Measurements from ENCODE around the gene ARHGEF37. TPM values are rescaled to one million over a fixed set of nuclear protein-coding genes. Genes with fewer than 3 reads are reported as not detected.
A peak's percentile ranks its signal among the peaks of the same experiment; 100 is the strongest.

ARHGEF37 gene
- polyA plus RNA-seq, 4 donors: 5.3 to 6.9 (median 5.8) TPM

DNA sequence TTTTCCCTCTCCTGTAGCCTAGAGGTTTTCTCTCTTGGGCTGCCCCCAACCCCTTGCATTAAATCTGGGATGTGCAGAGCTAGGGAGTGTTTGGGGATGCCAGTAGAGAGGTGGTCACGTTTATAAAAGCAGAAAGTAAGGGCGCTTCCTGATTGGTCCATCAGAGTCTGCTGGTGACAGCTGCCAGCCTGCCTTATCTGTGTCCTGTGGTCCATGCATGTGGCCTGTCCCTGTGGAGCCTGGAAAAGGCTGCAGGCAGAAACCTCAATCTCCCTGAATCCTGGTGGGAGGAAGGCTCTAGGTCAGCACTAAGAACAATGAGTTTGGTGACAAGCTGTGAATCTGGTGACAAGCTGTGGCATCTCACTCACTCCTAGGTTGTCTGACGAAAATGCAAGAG is 42.2 kb downstream of the ARHGEF37 start:
- DNase-seq (ENCODE audit: low read depth in 4 of 4, low spot score in 3 of 4): no peak

DNA sequence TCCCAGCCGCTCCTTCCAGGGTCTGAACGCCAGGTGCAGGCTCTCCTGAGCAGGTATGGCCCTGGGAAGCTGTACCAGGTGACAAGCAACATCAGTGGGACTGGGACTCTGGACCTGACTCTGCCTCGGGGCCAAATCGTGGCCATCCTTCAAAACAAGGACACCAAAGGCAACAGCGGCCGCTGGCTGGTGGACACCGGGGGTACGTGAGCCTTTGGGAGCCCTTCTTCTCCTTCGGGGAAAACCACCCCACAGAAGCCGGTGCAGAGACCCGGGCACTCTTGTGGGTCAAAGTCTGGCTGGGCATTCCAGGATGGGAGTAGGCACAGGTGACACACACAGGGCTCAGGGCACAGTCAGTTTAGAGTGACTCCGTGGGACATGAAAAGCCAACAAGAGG is 45.8 kb downstream of the ARHGEF37 start:
- no peak for DNase-seq (ENCODE audit: low read depth in 4 of 4, low spot score in 3 of 4)

DNA sequence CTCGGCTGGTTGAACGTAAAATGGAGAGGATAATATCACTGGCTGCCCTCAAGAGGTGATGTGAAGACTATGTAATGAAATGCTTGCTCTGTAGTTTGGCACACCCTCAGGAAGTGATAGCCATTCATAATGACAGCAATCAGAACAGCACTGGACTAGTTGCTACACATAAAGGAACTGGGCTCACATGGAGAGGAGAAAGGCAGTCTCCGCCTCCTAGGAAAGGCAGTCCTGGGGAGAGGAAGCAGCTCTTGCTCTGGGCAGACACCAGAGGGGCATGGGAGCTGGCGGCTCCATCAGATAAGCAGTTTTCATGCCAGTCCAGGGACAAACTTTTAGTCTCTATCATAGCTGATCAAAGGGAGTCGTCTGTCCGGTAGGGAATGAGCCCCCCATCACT is 46.9 kb downstream of the ARHGEF37 start:
- DNase-seq (ENCODE audit: low read depth in 4 of 4, low spot score in 3 of 4): no peak

DNA sequence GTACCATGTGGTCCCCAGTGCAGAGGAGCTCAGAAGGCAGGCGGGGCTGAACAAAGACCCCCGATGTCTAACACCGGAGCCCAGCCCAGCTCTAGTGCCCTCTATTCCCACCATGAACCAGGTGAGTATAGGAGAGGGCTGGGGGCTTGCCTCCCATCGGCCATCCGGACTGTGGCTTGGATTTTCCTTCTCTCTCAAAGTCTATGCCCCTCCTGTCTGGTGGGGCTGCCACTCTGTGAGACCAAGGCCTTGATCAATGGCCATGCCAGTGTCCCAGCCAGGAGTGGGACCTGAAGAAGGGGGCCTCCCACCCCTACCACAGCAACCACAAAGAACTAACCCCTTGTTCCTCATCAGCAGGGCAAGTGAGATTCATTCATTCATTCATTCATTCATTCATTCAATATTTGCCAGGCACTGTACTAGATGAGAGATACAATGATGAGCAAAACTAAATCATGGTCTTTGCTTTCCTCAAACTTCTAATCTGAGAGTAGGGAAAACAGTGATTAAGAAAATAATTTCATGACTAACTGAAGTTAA is 47.6 kb downstream of the ARHGEF37 start:
- no peak for DNase-seq (ENCODE audit: low read depth in 4 of 4, low spot score in 3 of 4)

DNA sequence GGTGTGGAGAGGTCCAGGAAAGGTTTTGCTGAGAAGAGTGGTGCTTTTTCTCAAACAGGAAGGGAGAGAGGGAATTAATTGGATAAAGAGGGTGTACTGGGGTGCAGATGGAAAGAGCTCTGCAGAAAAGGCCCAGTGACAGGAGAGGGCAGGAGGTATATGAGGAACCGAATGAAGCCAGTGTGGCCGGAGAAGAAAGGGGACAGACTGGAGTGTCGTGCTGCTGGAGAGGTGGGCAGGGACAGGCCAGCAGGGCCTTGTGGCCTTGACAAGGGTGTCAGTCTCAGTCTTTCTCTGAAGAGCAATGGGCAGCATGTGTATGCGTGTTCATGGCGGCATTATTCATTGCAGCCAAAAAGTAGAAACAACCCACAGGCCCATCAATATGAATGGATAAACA is 48.1 kb downstream of the ARHGEF37 start:
- no peak for DNase-seq (ENCODE audit: low read depth in 4 of 4, low spot score in 3 of 4)

DNA sequence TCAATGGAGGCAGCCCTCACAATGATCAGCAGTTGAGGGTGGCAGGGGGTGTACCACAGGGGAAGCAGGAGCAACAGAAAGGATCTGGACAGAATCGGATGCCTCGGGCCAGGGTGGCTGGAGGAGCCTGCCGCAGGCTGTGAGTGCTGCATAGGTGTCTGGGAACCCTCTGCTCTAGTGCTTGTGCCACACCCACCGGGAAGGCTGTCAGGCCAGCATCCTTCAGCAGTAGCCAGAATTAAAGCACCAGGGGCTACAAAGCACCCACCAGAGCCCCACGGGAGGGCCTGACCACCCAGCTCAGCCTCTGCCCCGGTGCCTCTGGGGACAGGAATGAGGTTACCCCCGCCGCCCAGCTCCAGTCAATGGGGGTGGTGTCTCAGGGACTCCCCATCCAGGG is 49.0 kb downstream of the ARHGEF37 start:
- no peak for DNase-seq (ENCODE audit: low read depth in 4 of 4, low spot score in 3 of 4)

DNA sequence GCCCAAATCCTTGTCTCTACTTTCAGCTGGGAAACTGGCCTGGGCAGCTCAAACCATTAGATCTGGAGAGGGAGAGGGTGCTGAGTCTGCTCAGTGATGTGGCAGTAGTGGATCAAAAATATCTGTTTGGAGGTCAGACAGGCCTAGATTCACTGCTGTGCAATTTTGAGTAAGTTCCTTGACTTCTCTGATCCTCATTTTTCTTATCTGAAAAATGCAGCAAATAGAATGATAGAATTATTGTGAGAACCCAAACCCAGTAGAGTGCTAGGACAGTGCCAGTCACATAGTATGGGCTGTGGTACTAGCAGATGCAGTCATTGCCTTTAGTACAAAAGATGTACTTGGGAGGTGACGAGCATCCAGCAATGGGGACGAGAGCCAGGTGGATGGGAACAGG is 50.2 kb downstream of the ARHGEF37 start:
- no peak for DNase-seq (ENCODE audit: low read depth in 4 of 4, low spot score in 3 of 4)

DNA sequence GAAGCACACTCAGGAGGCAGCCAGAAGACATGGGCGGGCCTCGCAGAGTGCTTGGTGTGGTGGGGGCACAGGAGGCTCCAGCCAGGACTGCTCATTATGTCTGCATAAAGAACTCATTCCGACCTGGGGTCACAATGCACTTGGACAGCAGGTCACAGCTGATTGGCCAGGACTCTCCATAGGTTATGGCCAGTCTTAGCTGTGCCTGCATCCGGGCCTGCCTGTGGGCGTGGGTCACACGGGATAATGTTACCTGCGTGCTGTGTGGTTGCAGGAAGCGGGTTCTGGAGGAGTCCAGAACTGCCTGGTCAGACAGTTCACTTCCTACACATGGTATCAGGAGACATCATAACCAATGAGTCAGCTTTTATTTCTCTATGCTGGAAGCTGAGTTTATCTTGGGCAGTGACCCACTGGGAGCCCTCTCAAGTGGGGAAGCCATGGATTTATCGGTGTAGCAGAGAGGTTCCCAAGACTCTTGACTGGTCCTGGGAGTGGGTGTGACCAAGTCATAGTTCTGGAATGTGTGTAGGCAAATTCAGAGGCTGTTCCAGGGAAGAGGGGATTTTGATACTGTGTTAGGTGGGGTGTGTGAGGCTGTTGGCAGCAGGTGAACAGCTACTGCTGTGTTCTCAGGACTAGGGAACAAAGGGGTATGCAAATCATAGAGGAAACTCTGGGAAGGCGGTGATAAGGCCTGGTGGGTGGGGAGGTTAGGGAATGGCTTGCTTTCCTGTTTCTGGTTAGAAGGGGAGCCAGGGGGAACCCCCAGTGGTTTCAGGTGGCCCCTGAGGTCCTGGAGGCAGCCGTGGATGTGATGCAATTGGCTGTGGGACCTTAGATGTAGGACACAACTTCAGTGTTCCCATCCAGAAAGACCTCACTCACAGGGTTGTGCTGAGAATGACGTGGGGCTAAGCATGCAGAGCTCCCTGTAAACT is 51.3 kb downstream of the ARHGEF37 start:
- DNase-seq (ENCODE audit: low read depth in 4 of 4, low spot score in 3 of 4): no peak

DNA sequence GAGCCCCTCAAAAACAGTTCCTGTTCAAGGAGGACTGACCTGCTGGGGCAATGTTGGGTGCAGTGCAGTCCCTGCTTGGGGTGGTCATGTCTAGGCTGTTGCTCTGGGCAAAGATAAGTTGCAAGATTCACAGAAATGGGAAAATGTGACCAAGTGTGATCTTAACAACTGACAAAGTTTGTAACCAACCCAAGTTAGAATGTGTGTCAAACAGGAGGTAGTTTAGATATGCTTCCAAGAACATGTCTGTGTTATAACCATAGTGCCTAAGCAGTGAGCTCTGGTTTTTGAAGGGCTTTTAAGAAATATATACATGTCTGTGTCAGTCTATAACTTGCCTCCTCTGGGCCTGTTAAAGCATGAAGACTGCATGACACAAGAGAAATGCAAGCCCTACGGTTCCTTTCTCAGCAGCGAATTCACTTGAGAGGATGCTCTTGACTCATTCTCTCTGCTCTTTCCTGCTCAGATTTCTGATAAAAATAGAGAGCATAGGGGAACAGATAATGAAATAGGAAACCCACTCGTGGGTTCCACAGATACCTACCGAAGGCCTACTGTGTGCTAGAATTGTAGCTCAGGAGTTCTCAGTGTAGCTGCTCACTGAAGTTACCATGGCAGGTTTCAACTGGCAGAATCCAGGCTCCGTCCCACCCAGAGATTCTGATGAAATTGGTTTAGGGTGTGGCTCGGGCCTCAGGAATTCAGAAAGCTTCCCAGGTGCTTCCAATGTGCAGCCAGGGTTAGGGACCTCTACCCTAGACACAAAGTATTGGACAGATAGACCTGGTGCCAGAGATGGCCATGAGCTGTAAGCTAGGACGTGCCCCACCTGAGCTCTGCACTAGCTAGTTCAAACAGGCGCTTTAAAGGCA is 52.4 kb downstream of the ARHGEF37 start:
- DNase-seq (ENCODE audit: low read depth in 4 of 4, low spot score in 3 of 4): no peak

DNA sequence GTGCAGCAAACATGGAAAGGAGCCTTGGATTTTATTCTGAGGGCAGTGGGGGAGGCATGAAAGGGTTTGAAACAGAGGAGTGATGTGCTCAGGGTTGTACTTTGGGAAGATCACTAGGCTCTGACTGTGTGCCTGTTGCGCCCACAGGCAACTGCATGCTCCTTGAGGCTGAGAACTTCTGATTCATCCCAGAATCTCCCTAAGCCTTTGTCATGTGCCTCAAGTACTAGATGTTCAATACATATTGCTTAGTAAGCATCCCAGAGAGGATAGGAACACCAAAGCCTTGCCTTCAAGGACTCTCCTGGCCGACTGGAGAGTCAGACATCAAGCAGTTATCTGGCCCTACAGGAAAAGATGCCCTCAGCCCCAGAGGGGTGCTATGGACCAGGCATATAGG is 54.1 kb downstream of the ARHGEF37 start:
- DNase-seq (ENCODE audit: low read depth in 4 of 4, low spot score in 3 of 4): no peak

DNA sequence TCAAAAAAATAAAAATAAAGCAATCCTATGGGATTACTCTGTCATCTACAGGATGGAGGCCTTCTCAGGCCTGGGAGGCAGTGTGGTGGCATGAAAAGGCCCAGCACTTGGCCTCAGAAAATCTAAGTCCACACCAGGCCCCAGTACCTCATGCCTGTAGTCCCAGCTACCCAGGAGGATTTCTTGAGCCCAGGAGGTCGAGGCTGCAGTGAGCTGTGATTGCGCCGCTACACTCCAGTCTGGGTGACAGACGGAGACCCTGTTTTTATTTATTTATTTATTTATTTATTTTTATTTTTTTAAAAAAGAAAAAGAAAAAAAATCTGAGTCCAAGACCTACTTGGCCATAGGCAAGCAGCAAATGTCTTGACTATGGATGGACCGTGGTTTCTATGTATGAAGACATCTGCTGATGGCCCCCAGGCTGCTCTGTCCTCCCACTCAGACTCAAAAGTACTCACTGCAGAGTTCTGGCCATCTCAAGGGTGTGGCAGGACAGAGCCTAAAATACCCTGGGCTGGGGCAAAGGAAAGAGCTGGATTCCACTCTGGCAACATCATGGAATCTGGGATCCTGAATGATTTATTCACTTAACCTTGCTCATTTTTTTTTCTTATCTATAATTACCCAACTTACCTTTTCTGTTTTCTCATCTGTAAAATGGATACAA is 55.0 kb downstream of the ARHGEF37 start:
- DNase-seq (ENCODE audit: low read depth in 4 of 4, low spot score in 3 of 4): no peak

DNA sequence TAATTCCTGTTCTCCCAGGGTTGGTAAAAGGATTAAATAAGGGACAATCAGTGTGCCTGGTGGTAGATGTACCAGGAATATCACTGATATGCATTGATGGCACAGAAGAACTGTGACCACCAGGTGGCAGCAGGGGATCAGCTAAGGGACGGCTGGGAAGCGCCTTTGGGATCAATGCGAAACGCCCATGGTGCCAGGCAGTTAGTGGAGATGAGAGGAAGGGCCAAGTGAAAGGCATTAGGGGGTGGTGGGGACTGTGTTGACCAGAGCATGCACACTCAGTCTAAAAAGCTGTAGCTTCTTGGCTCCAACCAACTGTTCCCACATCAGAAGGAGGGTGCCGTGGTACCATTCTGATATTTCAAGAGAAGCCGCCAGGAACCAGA is 55.6 kb downstream of the ARHGEF37 start:
- DNase-seq (ENCODE audit: low read depth in 4 of 4, low spot score in 3 of 4): peak in 1 of 4 donors; percentile 50

DNA sequence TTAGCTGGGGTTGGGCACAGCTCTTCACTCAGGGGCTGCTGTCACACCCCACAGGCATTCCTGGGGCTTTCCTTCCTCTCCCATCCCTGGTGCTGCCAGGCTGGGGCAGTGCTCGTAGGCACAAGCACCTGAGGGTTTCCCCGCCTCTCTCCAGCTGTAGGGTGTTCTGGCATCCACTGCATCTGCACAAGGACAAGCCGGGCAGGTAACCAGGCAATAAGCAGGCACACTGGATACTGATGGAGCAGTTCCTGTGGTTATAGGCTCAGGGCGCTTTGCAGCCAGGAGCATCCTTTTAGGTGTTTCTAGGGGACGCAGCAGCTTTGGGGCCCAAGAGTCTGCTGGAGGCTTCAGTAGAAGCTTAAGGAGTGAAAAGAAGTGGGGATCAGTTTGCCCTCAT is 56.8 kb downstream of the ARHGEF37 start:
- no peak for DNase-seq (ENCODE audit: low read depth in 4 of 4, low spot score in 3 of 4)

DNA sequence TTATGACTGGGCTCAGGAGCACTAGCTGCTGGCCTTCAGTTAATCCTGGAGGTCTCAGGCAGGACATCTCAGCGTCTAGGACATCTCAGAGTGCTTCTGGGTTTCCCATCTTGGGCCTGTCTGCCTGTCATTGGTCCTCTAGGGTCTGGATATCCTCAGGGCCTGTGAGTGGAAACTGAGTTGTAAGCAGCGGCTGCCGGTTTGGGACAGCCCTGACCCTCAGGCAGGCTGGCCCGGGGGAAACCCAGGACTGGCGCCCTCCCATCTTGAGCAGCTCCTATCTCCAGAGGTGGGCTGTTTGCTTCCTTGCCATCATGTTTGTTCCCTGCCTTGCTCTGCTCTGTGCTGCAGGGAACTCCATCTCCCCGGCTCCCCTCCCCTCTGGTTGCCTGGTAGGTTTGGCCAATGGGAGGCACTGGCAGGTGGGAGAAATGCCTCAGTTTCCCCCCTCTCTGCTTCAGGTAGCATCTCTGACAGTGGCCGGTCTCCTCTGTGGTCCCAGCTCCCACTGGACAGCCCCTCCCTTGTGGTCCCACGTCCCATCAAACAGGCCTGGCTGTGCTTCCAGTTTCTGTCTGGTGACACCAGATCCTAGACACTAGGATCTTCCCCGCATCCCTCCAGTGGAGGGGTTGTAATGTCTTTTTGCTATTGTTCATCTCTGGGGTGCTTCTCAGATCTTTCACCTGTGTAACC is 57.4 kb downstream of the ARHGEF37 start:
- DNase-seq (ENCODE audit: low read depth in 4 of 4, low spot score in 3 of 4): no peak

DNA sequence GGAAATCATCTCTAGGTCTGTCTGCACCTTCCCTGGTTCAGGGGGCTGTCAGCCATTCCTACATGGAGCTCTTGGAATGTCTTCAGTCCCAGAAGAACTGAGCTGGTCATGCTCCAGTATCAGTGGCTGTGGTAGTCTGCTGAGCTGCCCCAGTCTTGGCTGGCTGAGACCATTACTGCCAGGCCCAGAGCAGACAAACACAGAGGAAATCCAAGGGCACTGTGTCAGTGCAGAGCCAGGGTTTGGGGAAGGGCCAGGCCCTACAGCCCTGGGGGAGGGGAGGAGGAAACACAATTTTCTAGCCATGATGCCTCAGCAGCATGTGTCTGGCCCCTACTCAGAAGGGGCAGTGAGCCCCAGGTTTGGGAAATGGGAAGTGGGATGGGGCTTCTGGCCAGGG is 58.4 kb downstream of the ARHGEF37 start:
- DNase-seq (ENCODE audit: low read depth in 4 of 4, low spot score in 3 of 4): no peak

DNA sequence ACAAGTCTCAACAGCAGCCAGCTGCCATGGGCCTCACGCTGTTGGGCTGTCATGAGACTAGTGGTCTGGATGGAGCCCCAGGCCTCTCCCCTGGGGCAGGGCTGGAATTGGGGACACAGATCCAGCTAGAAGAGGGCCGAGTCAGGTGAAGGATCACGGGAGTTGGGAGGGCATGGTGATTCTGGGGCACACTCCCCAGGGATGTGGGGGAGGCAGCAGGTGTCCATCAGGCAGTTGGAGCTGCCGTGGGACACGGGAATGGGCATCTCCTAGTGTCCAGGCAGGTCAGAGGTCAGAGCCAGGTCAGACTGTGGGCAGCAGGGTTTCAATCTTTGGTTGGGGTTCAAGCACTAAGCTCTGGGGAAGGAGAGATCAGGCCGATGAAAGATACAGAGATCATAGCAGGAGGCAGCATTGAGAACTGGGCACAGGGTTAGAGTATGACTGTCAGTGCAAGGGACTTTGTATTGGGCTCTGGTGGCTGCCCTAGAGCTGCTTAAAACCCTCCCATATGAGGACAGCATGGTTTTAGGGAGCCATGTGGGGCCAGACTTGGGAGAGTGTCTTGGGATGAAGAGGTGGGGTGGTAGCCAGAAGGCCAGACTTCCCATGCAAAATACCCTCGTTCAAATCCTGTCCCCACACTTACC is 59.2 kb downstream of the ARHGEF37 start:
- no peak for DNase-seq (ENCODE audit: low read depth in 4 of 4, low spot score in 3 of 4)

DNA sequence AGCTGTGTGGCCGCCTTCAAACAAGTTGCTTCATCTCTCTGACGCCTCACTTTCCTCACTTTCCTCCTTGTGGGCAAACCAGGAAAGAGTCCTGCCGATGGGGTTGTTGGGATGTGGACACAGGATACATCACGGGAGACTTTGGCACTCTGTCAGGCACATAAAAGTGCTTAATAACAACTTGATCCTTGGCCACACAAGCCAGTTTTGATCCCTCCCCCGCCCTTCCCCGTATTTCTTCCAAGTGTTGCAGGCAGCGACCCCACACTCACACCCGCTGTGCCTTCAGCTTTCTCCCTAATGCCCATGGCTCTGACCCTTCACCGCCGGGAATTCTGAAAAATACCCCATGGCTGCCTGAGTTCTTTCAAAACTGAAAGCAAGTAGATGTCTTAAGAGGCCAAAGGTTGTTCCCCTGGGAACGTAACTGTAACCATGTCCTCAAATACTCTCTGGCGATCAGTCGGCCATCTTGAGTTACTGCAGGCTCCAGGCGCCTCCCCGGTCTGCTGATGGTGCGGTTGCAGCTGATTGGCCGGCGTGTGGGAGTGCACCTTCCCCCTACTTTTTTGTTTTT is 59.8 kb downstream of the ARHGEF37 start:
- peak in 1 of 4 donors; percentile 56 for DNase-seq (ENCODE audit: low read depth in 4 of 4, low spot score in 3 of 4)

DNA sequence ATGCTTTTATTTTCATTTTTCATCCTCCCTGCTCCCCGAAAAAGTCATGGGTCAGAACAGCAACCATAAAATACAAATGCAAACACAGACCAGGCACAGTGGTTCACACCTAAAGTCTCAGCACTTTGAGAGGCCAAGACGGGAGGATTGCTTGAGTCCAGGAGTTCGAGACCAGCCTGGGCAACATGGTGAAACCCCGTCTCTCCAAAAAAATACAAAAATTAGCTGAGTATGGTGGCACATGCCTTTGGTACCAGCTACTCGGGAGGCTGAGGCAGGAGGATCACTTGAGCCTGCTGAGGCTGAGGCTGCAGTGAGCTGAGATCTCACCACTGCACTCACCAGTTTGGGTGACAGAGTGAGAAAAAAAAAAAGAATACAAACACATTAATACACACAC is 60.3 kb downstream of the ARHGEF37 start:
- DNase-seq (ENCODE audit: low read depth in 4 of 4, low spot score in 3 of 4): no peak

DNA sequence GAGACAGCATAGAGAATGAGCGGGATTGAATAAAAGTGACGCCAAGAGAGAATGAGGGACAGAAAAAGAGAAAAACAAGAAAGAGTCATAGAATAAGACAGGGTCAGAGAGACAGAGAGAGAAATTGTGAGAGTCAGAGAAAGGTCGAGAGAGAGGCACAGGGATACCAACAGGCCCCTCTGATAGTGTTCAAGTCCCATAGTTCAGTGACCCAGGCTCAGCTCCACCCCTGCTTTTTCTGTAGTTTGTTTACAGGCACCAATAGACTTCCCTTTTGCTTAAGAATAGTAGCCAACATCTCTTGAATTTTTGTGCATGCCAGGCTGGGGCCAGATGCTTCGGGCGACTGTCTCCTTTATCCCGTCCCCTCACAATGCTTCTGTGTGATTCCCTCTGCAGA is 62.5 kb downstream of the ARHGEF37 start:
- DNase-seq (ENCODE audit: low read depth in 4 of 4, low spot score in 3 of 4): no peak

Measured in right renal pelvis (tissue), 4 donors.